CD4-positive, alpha-beta T cell treated with Interferon gamma for 1 hour (primary cell): ENCODE measurements around the gene FAM32A.
A peak's percentile ranks its signal among the peaks of the same experiment; 100 is the strongest.
"Not testable (repeated sequence)": the region's sequence is repeated elsewhere in the genome, so short reads cannot be mapped to it uniquely, and the experiment has no call there.

Source experiments
- DNase-seq: peaks from one replicate; pipeline ENCODE4 v3.0.0-alpha.2; 2020

FAM32A gene

DNA sequence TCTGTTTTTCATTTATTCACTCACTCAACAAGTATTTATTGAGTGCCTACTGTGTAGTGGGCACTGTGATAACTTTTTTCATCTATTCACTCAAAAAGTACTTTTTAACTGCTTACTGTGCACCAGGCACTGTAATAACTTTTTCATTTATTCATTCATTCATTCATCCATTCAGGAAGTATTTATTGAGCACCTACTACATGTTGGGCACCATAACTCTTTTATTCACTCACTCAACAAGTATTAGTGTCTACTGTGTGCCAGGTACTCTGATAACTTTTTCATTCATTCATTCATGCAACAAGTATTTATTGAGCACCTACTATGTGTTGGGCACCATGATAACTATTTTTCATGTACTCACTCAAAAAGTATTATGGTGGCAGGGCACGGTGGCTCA is 18.8 kb upstream of the FAM32A start:
- no peak for DNase-seq

- DNase-seq, result no peak
These were observed 18.2 kb upstream of the FAM32A start for GRCh38 chr19:16167055-16167454.

- peak; percentile 25 for DNase-seq
These were observed 16.6 kb upstream of the FAM32A start for GRCh38 chr19:16168465-16169081.

- no peak for DNase-seq
These were observed 15.1 kb upstream of the FAM32A start for GRCh38 chr19:16170134-16170533.

GRCh38 chr19:16175954-16176353 is 9.3 kb upstream of the FAM32A start:
- DNase-seq, result no peak

- not testable (repeated sequence) for DNase-seq
These were observed 6.3 kb upstream of the FAM32A start for GRCh38 chr19:16178866-16179265.

- DNase-seq, result no peak
These were observed 4.6 kb upstream of the FAM32A start for GRCh38 chr19:16180611-16181010.

GRCh38 chr19:16184665-16185122 is 516 bp upstream of the FAM32A start:
- DNase-seq, result no peak

DNA sequence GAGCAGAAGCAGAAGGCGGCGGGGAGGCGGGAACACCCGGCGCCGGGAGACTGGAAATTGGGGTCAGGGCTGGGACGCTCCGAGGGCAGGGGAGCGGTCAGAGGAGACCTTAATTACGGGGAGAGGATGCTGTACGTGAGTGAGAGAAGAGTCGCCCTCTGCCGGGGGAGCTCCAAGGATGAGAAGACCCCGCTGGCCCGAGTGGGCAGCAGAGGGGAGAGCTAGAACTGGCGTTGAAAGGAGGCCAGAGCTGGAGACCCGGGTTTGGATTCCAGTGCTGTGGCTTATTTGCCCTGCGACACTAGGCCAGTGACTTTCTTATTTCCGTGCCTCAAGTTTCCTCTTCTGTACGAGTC is 536 bp downstream of the FAM32A start:
- DNase-seq, result peak; percentile 30

DNA sequence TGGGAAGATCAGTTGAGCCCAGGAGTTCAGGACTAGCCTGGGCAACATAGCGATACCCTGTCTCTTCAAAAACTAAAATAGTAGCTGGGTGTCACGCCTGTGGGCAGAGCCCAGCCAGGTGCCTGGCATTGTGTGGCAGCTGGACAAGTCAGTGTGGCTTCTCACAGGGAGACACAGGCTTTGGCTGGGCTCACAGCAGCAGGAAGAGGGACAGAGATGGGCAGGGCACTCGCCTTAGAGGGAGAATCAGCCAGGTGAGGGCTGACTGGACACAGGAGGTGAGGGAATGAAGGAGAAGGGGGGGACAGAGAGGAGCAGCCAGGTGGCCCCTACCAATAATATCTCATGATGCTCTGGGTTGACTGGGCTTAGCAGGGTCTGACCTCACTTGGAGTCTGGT is 3.3 kb downstream of the FAM32A start:
- DNase-seq, result no peak

DNA sequence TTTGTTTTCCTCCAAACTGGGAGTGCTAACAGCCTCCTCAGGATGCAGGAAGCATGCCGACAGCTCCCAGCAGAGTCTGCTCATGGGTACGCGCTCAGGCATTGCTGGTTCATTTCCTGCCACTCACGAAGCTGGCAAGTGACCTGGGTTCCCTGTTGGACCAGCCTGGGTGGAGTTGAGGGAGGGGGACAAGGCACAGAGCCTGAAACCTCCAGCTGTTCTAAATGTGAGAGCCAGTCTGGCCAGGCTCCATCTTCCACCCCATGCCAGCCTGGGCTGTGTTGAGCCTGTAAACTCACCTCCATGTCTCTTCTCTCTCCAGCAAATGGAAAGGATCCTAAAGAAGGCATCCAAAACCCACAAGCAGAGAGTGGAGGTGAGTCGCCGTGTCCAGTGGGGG is 5.0 kb downstream of the FAM32A start:
- DNase-seq, result no peak

DNA sequence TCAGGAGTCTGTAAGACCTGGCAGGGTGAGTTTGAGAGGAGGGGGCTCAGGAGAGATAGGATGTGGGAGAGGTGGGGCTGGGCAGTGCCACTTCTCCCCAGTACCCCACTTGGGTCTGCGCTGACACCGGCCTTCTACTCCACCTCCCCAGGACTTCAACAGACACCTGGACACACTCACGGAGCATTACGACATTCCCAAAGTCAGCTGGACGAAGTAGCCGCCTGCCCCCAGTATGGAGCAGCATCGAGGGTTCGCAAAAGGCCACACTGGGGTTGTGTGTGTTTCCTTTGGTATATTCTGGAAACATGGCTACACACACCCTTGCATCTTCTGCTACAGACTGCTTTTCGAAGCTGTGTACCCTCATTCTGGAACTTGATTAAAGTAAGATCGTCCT is 5.5 kb downstream of the FAM32A start:
- no peak for DNase-seq

GRCh38 chr19:16191216-16191908 is 6.2 kb downstream of the FAM32A start:
- DNase-seq, result no peak

GRCh38 chr19:16193466-16193865 is 8.3 kb downstream of the FAM32A start:
- no peak for DNase-seq

DNA sequence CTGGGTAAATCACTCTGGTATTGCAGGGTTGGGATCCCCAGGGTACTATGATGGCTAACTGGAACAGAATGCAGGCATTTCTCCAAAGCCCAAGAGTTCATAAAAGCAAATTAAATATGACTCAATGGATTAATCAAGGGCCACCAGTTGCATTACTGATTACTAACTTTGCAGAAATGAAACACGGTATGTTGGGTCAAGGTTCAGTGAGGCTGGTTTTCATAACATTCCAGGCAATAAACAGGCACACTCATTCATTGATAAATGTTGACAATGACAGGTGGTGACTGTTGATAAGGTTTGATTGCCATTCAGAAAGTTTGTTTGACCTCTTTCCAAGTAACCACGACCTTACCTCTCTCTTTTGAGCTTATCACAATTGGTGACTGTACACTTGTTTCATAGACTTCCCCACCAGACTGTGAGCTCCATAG is 12.0 kb downstream of the FAM32A start:
- DNase-seq, result no peak

- peak; percentile 98 for DNase-seq
These were observed 12.6 kb downstream of the FAM32A start, which contains the start of gene AP1M1 for GRCh38 chr19:16197622-16198369. AP1M1 (plus strand) TSS chr19:16197911; CDS start chr19:16198027, 116 bp downstream.

DNA sequence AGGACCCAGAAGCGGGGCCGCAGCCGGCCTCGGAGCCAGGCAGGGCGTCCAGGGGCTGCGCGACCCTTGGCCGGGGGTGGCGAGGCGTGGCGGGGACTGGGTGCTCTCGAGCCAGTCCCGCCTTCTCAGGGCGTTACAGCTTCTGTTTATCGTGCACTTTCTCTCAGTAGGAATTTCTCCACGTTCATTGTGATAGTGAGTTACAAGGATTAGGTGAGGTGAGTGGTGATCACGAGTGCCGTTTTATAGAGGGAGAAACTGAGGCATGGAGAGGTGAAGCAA is 13.1 kb downstream of the FAM32A start:
- no peak for DNase-seq

DNA sequence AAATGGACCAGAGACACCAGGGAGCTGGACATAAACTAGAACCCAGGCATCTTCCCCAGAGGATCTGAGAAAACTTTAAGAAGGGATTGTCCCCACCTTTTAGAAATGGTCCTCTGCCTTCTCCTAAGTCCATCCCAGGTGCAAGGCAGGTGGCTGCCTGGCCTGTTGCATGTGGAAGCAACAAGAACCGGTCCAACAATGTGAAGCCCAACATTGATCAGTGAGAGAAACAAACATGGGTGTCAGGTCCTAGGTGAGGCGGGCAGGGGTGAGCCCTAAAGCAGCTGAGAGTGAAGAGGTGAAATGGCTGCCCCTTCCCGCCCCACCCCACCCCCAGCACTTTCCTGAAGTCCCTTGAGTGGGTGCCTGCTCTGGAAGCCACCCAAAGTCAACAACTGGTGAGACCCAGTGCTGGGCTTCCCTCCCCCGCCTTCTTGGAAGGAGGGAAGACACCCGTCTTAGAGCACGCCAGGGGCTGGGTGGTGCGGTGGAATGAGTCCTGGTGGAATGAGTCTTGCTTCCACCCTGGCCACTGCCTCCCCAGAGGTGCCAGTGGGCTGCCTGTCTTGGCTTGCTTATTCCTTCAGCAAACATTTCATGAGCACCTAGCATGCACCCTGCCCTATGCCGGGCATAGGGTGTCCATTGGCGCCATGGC is 14.2 kb downstream of the FAM32A start:
- DNase-seq, result no peak

DNA sequence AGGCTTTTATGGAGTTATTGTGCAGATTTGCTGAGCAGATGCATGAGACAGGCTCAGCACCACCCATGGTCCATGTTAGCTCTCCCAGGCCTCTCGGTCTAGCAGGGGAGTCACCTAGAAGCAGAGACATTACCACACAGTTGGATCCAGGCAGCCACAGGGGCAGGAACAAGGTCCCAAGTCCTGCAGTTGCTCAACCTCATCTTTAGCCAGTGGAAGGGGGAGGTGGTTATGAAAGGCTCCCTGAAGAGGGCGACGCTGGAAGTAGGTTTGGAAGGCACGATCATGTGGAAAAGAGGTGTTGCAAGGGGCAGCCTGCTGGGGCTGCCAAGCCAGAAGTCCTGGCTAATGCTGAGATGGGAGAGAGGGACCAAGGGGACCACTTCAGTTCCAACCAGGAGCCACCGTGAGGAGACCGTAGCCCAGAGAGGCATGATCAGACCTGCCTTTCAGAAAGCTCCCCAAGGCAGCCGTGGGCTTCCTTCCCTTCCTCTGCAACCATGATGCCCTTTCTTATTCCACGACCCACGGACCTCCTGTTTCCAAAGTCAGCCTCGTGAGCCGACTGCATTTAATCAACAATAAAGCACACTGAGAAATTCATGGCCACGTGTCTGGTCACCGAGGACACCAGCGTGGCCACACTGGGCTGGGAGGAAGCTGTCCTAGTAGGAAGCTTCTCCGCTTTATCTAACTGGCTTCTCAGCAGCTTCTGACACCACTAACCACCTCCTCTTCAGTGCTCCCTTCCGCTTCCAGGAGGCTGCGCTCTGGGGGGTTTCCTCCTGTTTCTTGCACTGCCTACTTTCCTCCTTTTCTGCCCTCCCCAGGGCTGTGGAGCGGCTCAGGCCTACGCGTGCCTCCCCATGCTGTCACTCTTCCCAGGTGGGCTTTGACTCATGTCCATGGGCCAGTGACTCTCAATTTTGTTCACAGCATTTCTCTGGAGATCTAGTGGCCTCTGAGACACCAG is 15.1 kb downstream of the FAM32A start:
- DNase-seq, result no peak

DNA sequence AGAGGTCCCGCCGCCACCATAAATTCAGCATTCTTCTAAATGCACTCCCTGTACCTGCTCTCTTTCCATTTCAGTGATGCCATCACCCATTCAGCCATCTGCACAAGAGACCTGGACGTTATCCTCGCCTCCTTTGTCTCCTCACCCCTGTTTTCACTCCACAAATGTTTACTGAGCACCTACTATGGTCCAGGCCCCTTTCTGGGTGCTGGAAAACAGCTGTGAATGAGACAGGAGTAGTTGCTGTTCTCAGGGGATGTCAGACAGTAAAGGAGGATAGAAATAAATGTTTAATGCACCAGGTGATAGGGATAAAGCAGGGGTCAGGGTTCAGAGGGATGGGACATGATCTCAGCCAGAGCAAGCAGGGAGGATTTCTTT is 15.8 kb downstream of the FAM32A start:
- DNase-seq, result no peak

- no peak for DNase-seq
These were observed 17.4 kb downstream of the FAM32A start for GRCh38 chr19:16202320-16203255.
